GM21515 (cell line): ENCODE measurements around the gene PTPN1.
A peak's percentile ranks its signal among the peaks of the same experiment; 100 is the strongest.
"Not testable (repeated sequence)": the region's sequence is repeated elsewhere in the genome, so short reads cannot be mapped to it uniquely, and the experiment has no call there.

ENCODE experiments used
- ATAC-seq: cut with Tn5 transposase; IDR thresholded peaks from one replicate; pipeline ENCODE4 v1.9.1; 2021; ENCODE audit not compliant: unreplicated experiment

The PTPN1 gene

DNA sequence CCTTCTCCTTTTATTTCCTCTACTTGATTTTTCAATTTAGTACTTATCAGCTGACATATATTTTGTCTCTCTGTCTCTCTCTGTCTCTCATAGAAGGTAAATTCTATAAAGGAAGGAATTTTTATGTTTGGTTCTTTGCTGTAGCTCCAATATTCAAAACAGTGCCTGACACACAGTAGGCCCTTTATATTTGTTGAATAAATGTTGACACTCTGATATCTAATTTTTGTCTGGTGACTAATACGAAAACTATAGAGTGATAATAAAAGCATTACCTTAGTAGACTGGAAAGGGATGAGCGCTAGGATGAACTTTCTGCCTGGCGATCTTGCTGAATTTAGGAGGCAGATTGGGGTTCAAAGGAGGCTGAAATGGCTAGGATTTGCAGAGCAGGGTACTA is 42.8 kb downstream of the PTPN1 start:
- ATAC-seq: no peak

DNA sequence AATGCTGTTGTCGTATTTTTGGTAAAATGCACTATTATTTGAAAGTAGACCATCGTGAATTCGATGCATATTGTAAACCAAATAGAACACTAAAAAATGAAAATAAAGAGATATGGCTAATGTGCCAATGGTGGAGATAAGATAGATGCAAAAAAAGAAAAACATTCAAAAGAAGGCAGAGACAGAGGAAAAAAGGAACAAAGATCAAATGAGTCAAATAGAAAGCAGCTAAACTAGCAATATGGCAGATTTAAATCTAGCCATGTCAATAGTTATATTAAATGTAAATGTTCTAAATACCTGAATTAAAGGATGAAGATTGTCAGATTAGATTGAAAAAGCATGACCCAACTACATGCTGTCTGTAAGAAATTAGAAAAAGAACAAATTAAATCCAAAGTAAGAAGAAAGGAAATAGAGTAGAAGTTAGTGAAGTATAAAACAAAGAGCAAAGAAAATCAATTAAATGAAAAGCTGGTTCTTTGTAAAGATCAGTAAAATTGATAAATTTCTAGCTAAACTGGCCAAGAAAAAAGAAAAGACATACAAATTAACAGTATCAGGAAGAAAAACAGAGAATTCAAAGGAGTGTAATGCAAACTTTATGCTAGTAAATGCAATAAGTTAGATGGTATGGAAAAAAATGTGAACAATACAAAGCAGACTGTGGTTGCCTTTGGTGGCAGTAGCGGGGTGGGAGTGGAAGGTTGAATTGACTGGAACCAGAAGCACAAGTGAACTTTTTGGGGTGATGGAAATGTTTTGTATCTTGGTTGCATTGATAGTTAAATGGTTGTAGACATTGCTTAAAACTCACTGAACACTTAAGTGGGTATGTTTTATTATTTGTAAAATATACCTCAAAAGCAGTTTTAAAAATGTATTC is 44.8 kb downstream of the PTPN1 start:
- no peak for ATAC-seq

GRCh38 chr20:50555662-50556061 is 45.5 kb downstream of the PTPN1 start:
- ATAC-seq: no peak

- ATAC-seq: no peak
Observed at GRCh38 chr20:50557549-50558134, 47.5 kb downstream of the PTPN1 start.

GRCh38 chr20:50558483-50558925 is 48.3 kb downstream of the PTPN1 start:
- ATAC-seq: no peak

DNA sequence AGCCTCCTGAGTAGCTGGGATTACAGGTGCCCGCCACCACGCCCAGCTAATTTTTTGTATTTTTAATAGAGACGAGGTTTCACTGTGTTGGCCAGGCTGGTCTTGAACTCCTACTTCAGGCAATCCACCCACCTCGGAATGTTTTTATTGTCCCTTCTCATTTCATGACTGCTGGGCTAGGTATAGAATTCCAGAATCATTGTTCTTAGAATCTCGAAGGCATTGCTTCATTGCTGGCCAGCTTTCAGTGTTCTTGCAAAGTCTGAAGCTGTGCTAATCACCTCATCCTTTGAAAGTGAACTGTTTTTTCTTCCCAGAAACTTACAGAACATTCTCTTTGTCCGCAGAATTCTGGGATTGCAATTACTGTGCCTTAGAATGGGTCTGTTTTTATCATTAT is 49.0 kb downstream of the PTPN1 start:
- ATAC-seq: no peak

DNA sequence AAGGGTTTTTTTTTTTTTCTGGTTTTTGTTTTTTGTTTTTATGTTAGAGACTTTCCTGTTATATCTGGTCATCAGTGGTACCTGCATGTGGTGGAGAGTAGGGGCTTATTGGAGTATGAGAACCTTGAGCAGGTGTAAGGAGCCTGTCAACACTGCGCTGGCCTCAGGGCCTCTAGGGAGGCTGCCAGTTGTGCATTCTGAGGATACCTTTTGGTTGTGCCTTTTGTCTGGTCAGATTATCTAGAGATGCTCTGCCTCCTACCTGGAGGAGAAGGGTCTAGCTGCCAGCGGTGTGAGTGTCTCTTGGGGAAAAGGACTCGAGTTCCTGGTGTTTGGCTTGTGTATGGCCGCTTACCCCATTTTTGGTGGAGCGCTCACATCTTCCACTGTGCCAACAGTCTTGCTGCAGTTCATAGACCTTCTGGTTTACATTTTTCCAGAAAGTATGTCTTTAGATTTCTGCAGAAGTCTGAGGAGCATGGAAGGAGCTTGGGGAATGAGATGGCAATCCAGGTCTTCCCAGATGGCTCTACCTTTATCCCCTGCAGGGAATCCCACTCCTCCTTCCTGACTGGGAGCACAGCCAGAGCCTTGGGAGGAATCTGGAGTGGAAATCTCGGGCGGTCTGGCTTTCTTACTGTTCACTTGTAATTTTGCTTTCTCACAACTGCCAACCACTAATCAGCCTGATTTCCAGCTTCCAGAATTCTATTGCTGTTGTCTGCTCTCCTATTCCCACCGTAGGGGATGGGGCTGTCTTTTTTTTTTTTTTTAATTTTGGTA is 49.9 kb downstream of the PTPN1 start:
- ATAC-seq: no peak

GRCh38 chr20:50560867-50561266 is 50.7 kb downstream of the PTPN1 start:
- ATAC-seq: no peak

DNA sequence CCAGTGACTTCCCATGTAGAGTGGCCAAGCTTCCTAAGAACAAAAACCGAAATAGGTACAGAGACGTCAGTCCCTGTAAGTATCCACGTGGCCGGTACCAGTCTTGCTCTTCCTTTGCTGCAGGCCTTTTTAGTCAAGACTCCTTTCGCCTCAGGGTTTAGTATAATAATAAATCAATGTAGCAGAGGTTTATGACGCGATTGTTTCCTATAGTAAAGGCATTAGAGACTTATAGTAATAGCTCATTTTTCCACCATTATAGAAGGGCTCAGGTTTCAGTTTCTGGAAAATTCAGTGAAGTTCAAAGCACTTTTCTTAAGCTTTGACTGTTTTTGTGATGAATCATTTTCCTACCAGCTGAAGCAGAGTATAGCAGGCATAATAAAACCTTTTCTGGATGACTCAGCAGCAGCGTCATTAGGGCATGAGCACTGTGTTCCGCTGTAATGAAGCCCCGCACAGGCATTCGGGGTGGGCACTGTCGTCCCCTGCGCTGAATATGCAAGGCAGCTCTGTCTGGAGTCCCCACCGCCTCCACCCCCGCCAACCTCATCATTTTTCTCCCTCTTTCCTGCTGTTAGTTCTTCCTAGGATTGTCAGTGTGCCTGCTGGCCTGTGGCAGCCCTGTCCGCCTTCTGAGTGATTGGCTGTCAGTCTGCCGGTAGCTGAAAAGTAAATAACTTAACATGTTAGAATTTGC is 51.3 kb downstream of the PTPN1 start:
- ATAC-seq: no peak

GRCh38 chr20:50562262-50562701 is 52.1 kb downstream of the PTPN1 start:
- ATAC-seq: no peak

- no peak for ATAC-seq
Observed at GRCh38 chr20:50563133-50563944, 53.2 kb downstream of the PTPN1 start.

- ATAC-seq: no peak
Observed at GRCh38 chr20:50565383-50565782, 55.2 kb downstream of the PTPN1 start.

GRCh38 chr20:50565871-50566270 is 55.7 kb downstream of the PTPN1 start:
- no peak for ATAC-seq

- ATAC-seq: no peak
Observed at GRCh38 chr20:50567860-50568548, 57.8 kb downstream of the PTPN1 start.

DNA sequence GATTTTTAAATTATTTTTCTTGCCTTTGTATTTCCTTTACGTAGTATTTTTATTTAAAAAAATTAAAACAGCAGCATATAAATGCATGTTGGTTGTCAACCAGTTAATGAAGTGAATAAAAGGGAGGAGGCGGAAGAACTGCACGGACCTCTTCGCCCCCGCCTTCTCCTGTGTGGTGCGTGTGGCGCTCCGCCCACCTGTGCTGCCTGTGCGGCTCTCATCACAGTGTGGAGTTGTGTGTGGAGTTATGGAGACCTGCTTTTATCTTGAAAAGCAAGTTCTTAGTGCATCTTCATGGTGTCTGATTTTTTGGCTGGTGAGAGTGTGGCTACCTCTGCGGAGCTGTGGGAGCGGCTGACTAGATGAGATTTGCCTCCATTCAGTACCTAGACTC is 58.4 kb downstream of the PTPN1 start:
- no peak for ATAC-seq

DNA sequence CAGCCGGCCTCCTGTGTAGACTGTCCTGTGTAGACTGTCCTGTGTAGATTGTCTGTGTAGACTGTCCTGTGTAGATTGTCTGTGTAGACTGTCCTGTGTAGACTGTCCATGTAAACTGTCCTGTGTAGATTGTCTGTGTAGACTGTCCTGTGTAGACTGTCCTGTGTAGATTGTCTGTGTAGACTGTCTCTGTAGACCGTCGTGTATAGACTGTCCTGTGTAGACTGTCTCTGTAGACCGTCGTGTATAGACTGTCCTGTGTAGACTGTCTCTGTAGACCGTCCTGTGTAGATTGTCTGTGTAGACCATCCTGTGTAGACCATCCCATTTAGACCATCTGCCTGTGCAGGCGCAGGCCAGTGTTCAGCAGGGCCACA is 59.3 kb downstream of the PTPN1 start:
- not testable (repeated sequence) for ATAC-seq

DNA sequence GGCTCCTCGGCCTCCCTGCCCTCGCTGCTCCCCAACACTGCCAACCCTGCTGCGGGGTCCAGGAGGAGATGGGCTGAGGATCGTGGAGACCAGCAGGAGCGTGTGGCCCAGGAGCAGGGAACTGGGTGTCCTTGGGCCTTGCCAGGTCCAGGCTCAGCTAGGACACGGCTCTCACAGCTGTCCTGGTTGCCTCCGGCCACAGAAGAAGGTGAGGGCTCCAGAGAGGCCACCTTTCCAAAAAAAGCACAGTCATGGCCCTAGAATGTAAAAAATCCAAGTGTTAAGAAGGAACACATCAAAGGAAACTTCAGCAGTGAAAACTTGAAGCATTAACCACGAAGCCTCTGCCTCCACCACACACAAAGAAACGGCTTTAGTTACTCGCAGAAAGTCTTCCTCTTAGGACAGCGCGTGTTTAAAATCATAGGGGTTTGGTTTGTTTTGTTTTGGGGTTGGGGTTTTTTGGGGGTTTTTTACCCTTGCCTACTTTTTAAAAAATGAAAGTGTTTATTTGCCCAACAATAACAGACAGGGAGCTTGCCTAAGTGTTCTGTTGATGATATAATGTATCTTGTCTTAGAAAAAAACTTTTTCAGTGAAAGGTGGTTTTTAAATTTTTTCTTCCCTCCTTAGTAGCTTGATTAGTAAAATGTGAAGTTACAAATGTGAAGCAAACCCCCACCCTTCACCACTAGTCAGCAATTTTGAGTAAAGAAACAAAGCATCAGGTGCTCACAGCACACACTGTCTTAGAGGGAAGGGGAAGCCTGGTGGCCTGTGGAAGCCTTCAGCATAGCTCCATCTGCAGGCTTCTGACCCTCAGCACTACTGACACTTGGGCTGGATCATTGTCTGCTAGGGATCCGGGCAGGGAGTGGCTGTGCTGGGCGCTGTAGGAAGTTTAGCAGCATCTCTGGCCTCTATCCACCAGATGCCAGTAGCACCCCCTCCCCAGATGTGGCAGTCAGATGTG is 60.0 kb downstream of the PTPN1 start:
- peak; percentile 52 for ATAC-seq

- no peak for ATAC-seq
Observed at GRCh38 chr20:50571466-50571865, 61.3 kb downstream of the PTPN1 start.
